Measurements from ENCODE around the gene KCND3.

The KCND3 gene

GRCh38 chr1:111911776-111912515, 77.5 kb downstream of the KCND3 start:
- no peak for DNase-seq (ENCODE audit: low read depth)

- DNase-seq (ENCODE audit: low read depth), result no peak
Observed at GRCh38 chr1:111911061-111911460, 78.4 kb downstream of the KCND3 start.

GRCh38 chr1:111909030-111909429, 80.4 kb downstream of the KCND3 start:
- DNase-seq (ENCODE audit: low read depth), result no peak

GRCh38 chr1:111908011-111908621, 81.4 kb downstream of the KCND3 start:
- no peak for DNase-seq (ENCODE audit: low read depth)

GRCh38 chr1:111907321-111907720, 82.1 kb downstream of the KCND3 start:
- no peak for DNase-seq (ENCODE audit: low read depth)

GRCh38 chr1:111906816-111907215, 82.7 kb downstream of the KCND3 start:
- DNase-seq (ENCODE audit: low read depth), result no peak

GRCh38 chr1:111906111-111906510, 83.4 kb downstream of the KCND3 start:
- DNase-seq (ENCODE audit: low read depth), result no peak

- DNase-seq (ENCODE audit: low read depth), result no peak
Observed at GRCh38 chr1:111904478-111905218, 84.8 kb downstream of the KCND3 start.

- no peak for DNase-seq (ENCODE audit: low read depth)
Observed at GRCh38 chr1:111903871-111904449, 85.5 kb downstream of the KCND3 start.

- DNase-seq (ENCODE audit: low read depth), result no peak
Observed at GRCh38 chr1:111903148-111903870, 86.2 kb downstream of the KCND3 start.

GRCh38 chr1:111895469-111895868, 94.0 kb downstream of the KCND3 start:
- no peak for DNase-seq (ENCODE audit: low read depth)

- no peak for DNase-seq (ENCODE audit: low read depth)
Observed at GRCh38 chr1:111895017-111895416, 94.5 kb downstream of the KCND3 start.

GRCh38 chr1:111894497-111894896, 95.0 kb downstream of the KCND3 start:
- no peak for DNase-seq (ENCODE audit: low read depth)

- no peak for DNase-seq (ENCODE audit: low read depth)
Observed at GRCh38 chr1:111891566-111891965, 97.9 kb downstream of the KCND3 start.

- DNase-seq (ENCODE audit: low read depth), result no peak
Observed at GRCh38 chr1:111888740-111889376, 100.6 kb downstream of the KCND3 start.

GRCh38 chr1:111887875-111888274, 101.6 kb downstream of the KCND3 start:
- no peak for DNase-seq (ENCODE audit: low read depth)

- no peak for DNase-seq (ENCODE audit: low read depth)
Observed at GRCh38 chr1:111887385-111887784, 102.1 kb downstream of the KCND3 start.

GRCh38 chr1:111886741-111887140, 102.7 kb downstream of the KCND3 start:
- no peak for DNase-seq (ENCODE audit: low read depth)

- no peak for DNase-seq (ENCODE audit: low read depth)
Observed at GRCh38 chr1:111884772-111885443, 104.6 kb downstream of the KCND3 start.

GRCh38 chr1:111882986-111883560, 106.4 kb downstream of the KCND3 start:
- DNase-seq (ENCODE audit: low read depth), result no peak

GRCh38 chr1:111882559-111882958, 106.9 kb downstream of the KCND3 start:
- no peak for DNase-seq (ENCODE audit: low read depth)
